Fibroblast of upper back skin (primary cell): Measurements from ENCODE around the gene EMP1.

ENCODE experiments used
- DNase-seq: peaks from one replicate; pipeline ENCODE4 v3.0.0-alpha.2; 2013

Gene EMP1

GRCh38 chr12:13173012-13173932 lies 23.3 kb upstream of the EMP1 start:
- peak; percentile 93 for DNase-seq

- DNase-seq = peak; percentile 59
These were observed 21.0 kb upstream of the EMP1 start for GRCh38 chr12:13175499-13175898.

GRCh38 chr12:13176256-13176655 lies 20.3 kb upstream of the EMP1 start:
- no peak for DNase-seq

GRCh38 chr12:13177373-13177772 lies 19.2 kb upstream of the EMP1 start:
- DNase-seq = no peak

- DNase-seq = no peak
These were observed 18.6 kb upstream of the EMP1 start for GRCh38 chr12:13177906-13178305.

- DNase-seq = no peak
These were observed 17.8 kb upstream of the EMP1 start for GRCh38 chr12:13178568-13179210.

GRCh38 chr12:13179211-13180074 lies 17.1 kb upstream of the EMP1 start:
- DNase-seq = no peak

GRCh38 chr12:13181375-13182070 lies 15.0 kb upstream of the EMP1 start:
- no peak for DNase-seq

- no peak for DNase-seq
These were observed 13.6 kb upstream of the EMP1 start for GRCh38 chr12:13182881-13183280.

- peak; percentile 50 for DNase-seq
These were observed 12.9 kb upstream of the EMP1 start for GRCh38 chr12:13183620-13184019.

- DNase-seq = no peak
These were observed 10.2 kb upstream of the EMP1 start for GRCh38 chr12:13186302-13186701.

- peak; percentile 85 for DNase-seq
These were observed 9.1 kb upstream of the EMP1 start for GRCh38 chr12:13187399-13187798.

- no peak for DNase-seq
These were observed 7.3 kb upstream of the EMP1 start for GRCh38 chr12:13189264-13189663.

- no peak for DNase-seq
These were observed 6.3 kb upstream of the EMP1 start for GRCh38 chr12:13190275-13190674.

- DNase-seq = no peak
These were observed 3.8 kb upstream of the EMP1 start for GRCh38 chr12:13192719-13193118.

GRCh38 chr12:13193505-13194231 lies 2.9 kb upstream of the EMP1 start:
- DNase-seq = peak; percentile 56

GRCh38 chr12:13194401-13195110 lies 2.0 kb upstream of the EMP1 start:
- DNase-seq = no peak

- peak; percentile 55 for DNase-seq
These were observed 1.3 kb upstream of the EMP1 start for GRCh38 chr12:13195250-13195649.

- DNase-seq = peak; percentile 51
These were observed 769 bp upstream of the EMP1 start for GRCh38 chr12:13195785-13196129.

- no peak for DNase-seq
These were observed 506 bp downstream of the EMP1 start for GRCh38 chr12:13197032-13197431.

- no peak for DNase-seq
These were observed 1.1 kb downstream of the EMP1 start for GRCh38 chr12:13197526-13198143.
